Daoy (cell line): ENCODE data around the gene TTN. TPM values are rescaled to one million over a fixed set of nuclear protein-coding genes. Genes with fewer than 3 reads are reported as not detected.
"Not testable (repeated sequence)": the region's sequence is repeated elsewhere in the genome, so short reads cannot be mapped to it uniquely, and the experiment has no call there.

Experiments
- DNase-seq: peaks from one replicate; pipeline ENCODE4 v3.0.0-alpha.2; 2015; ENCODE audit warnings: low read depth
- total RNA-seq: library from RNA; depleted of rRNA; stranded (reverse); fragments of >200 nt; shearing (Covaris generic); gene quantifications from 2 replicates; pipeline ENCODE4 v1.2.3, GENCODE V29; 2014

Gene TTN
- total RNA-seq, 1 experiment from 2014 or later = under 0.01 TPM

DNA sequence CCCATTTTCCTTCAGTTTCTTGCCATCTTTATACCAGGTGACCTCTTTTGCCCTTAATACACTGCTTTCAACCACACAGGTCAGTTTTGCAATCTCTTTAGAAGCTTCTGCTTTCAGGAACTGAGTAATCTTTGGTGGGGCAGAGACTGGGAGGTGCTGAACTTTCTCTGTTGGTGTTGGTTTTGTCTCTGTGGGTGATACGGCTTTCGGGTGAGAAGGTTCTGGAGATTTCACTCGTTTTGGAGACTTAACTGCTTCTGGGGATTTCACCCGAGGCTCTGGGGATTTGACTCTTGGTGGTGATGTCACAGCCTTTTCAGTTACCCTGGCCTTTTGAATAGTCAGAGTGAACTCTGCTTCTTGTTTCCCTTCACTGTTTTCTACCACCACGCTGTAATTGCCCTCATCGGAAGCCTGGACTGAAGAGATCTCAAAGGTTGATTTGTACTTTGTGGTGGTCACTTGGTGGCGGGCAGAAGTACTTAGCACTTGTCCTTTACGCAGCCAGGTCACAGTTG, 276.5 kb downstream of the TTN start:
- DNase-seq = no peak

DNA sequence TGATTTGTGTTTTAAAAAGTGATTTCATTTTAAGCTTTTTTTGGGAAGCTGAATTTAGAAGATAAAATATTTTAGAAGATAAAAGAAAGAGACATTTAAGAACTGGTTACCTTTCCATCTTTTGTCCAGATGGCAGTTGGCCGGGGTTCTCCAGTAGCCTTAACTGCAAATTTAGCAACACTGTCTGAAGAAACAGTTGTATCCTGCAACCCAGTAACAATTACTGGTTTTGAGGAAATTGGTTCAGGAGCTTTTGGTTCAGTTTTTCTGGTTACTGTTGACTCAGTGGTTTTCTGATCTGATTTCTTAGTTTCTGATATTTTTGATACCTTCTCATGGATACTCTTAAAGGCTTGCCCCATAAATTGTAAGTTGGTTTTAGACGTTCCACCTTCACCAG, 277.1 kb downstream of the TTN start:
- no peak for DNase-seq

DNA sequence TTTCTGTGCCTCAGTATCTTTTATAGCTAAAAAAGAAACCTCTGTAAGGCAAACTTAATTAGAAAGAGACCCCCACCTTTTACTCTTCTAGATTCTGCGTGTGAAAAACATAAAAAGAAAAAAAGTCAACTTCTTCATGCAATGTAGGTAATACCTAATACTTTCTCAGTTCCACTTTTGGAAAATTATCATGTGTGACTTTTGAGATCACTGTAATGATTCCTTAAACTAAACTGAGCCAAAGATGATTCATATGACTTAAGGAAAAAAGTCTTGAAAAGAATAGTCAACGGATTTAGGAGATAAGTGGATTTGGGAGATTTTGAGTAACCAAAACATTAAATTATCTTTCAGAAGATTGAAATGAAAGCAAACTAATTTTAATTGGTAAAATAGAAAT, 278.0 kb downstream of the TTN start:
- DNase-seq = no peak

DNA sequence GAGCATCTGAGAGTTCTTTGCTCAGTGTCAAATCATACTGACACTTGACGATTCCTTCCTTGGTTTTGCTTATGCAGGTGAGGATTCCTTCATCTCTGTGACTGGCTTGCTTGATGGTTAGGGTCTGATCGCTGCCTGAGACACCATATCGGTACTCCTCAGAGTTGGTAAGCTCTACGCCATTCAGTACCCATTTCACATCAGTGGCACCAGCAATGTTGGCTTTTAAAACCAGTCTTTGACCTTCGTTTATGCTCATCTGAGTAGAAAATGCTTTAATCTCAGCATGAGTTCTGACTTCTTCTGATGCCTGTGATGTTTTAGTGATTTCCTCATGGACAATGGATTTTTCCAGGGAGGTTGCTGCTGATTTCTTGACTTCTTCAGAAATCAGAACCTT, 278.6 kb downstream of the TTN start:
- DNase-seq = no peak

- no peak for DNase-seq
Measured at GRCh38 chr2:178527592-178527991, 279.6 kb downstream of the TTN start.

- DNase-seq = no peak
Measured at GRCh38 chr2:178526256-178526655, 281.0 kb downstream of the TTN start.

DNA sequence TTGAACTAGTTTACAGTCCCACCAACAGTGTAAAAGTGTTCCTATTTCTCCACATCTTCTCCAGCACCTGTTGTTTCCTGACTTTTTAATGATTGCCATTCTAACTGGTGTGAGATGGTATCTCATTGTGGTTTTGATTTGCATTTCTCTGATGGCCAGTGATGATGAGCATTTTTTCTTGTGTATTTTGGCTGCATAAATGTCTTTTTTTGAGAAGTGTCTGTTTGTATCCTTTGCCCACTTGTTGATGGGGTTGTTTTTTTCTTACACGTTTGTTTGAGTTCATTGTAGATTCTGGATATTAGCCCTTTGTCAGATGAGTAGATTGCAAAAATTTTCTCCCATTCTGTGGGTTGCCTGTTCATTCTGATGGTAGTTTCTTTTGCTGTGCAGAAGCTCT, 281.8 kb downstream of the TTN start:
- not testable (repeated sequence) for DNase-seq

DNA sequence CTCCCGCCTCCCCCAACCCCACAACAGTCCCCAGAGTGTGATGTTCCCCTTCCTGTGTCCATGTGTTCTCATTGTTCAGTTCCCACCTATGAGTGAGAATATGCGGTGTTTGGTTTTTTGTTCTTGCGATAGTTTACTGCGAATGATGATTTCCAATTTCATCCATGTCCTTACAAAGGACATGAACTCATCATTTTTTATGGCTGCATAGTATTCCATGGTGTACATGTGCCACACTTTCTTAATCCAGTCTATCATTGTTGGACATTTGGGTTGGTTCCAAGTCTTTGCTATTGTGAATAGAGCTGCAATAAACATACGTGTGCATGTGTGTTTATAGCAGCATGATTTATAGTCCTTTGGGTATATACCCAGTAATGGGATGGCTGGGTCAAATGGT, 282.2 kb downstream of the TTN start:
- DNase-seq = not testable (repeated sequence)

- DNase-seq = peak; percentile 12
Measured at GRCh38 chr2:178523596-178524134, 283.6 kb downstream of the TTN start.

GRCh38 chr2:178522950-178523595, 284.1 kb downstream of the TTN start:
- DNase-seq = peak; percentile 92

GRCh38 chr2:178521304-178522150, 285.7 kb downstream of the TTN start:
- no peak for DNase-seq

DNA sequence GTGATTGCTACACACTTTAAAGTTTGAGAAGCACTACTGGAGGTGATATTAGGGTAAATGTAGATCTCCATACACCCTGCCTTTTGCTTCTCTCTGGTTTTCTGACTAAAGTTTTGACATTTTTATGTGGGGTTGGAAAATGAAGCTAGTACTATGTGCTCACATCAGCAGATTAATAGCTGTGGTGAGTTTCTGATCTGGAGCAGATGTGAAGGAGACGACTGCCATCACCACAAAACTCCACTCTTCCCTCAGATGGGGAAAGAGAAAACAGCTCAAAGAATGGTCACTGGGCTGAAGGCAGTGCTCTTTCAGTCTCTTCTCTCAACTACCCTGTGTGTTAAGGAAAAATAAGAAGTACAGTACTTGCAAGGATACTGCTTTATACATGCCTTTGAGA, 289.7 kb downstream of the TTN start:
- no peak for DNase-seq

DNA sequence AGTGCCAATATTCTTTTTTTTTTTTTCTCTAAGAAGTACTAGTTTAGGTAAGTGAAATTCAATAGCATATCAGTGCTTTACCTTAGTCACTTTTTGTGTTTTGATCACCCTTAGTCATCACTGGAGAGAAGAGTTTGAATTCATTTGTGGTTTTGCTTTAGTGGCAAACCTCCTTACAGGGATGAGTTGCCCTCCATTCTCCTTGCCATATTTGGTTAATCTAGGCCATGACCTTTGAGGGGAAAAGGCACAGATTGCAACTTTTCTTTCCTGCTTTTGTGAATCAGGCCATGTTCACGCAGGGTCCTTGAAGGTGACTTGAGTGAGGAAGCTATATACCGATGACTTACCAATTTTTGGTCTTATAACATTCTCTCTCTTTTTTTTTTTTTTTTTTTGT, 292.6 kb downstream of the TTN start:
- DNase-seq = peak; percentile 79

GRCh38 chr2:178513876-178514275, 293.3 kb downstream of the TTN start:
- peak; percentile 54 for DNase-seq

- DNase-seq = peak; percentile 73
Measured at GRCh38 chr2:178512484-178512883, 294.7 kb downstream of the TTN start.

DNA sequence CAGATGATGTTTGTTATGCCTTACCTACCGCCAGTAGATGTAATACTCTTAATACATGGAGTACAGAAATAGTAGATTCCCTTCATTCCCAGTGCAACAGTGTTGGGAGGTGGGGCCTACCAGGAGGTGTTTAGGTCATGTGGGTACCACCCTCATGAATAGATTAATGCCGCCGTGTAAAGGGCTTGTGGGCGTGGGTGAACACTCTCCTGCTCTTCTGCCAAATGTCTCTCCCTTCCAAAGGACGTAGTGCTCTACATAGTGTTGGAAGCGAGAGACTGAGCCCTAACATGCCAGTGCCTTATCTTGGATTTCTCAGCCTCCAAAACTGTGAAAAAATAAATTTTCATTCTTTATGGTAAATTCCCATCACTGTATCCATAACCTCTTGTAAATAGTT, 296.8 kb downstream of the TTN start:
- no peak for DNase-seq

DNA sequence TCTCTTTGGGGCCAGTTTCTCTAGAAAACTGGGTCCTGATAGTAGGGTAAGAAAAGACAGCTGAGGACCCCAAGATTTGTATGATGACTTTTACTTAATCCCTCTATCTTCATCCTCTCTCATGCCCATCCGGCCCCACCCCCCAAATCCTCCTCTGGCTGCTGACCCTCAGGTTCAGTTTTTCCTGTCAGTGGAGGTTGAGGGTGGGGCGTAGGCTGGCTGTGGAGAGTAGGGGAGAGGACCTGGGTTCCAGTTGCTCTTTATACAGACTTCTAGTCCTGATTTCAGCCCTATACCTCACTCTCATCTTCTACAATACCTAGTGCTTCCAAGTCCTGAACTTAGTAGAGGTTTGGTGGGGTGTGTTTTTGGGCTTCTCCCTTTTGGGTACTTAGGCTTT, 298.6 kb downstream of the TTN start:
- DNase-seq = no peak

DNA sequence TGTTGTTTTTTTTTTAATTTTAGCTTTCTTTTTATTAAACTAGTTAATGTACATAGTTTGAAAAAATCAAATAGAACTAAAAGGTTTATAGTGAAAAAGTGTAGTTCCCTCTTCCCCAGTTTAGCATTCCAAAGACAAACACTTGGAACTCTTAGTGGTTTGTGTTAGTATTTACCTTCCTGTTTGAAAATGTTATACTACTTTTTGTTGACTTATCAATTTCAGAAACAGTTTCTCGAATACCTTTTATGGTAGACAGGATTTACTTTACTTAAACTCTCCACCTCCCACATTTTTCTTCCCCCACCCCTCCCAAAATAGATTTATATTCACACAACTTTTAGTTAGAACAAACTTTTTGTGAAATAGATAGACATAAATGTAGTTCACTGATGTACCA, 300.3 kb downstream of the TTN start:
- DNase-seq = no peak

GRCh38 chr2:178506524-178506923, 300.7 kb downstream of the TTN start:
- DNase-seq = no peak

GRCh38 chr2:178506101-178506500, 301.1 kb downstream of the TTN start:
- DNase-seq = no peak

- no peak for DNase-seq
Measured at GRCh38 chr2:178502751-178503150, 304.5 kb downstream of the TTN start.

- no peak for DNase-seq
Measured at GRCh38 chr2:178499640-178500039, 307.6 kb downstream of the TTN start.

DNA sequence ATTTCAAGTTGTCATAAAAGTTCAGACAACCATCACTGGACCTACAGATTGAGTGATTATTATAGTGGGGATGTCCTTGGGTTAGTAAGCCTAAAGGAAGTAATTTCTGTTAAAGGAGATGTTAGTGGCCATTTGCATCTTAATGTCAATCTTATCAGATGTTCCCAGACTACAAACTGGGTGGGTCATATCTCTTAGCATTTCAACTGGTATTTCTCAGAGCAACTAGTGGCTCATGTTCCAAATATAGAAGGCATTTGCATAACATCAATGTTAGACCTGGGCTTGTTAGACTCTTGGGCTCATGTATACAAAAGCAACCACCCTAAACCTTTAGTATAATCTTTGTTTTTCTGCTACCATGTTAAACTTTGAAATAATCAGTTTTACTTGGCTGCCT, 309.1 kb downstream of the TTN start:
- DNase-seq = no peak
